Activated naive CD4-positive, alpha-beta T cell treated with anti-CD3 and anti-CD28 coated beads for 36 hours (primary cell): ENCODE data around the gene MAD1L1. TPM values are rescaled to one million over a fixed set of nuclear protein-coding genes. Genes with fewer than 3 reads are reported as not detected.

Source experiments
- CTCF ChIA-PET: fragments of 350-600 bp; sonication (Branson Sonifier 250); formaldehyde crosslinking; loops from one replicate; lab custom pipeline; 2021; ENCODE audit warnings: antibody characterized with exemption; lab: Charles Lee
- DNase-seq: peaks from one replicate; pipeline ENCODE4 v3.0.0-alpha.2; 2020
- H3K27ac Mint-ChIP-seq: one replicate; pipeline ENCODE4 v1.8.0; 2021; ENCODE audit warnings: mild to moderate bottlenecking, mixed read lengths
- H3K27me3 Mint-ChIP-seq: one replicate; pipeline ENCODE4 v1.8.0; 2021; ENCODE audit warnings: low read depth, mixed read lengths
- H3K36me3 Mint-ChIP-seq: one replicate; pipeline ENCODE4 v1.8.0; 2021; ENCODE audit warnings: low read depth, mixed read lengths
- H3K4me1 Mint-ChIP-seq: one replicate; pipeline ENCODE4 v1.8.0; 2021; ENCODE audit warnings: low read depth, mixed read lengths
- H3K4me3 Mint-ChIP-seq: one replicate; pipeline ENCODE4 v1.8.0; 2021; ENCODE audit warnings: mild to moderate bottlenecking, moderate library complexity, mixed read lengths
- H3K9me3 Mint-ChIP-seq: one replicate; pipeline ENCODE4 v1.8.0; 2021; ENCODE audit warnings: mixed read lengths
- intact Hi-C: fragments of 100-400 bp; cut with micrococcal nuclease; formaldehyde crosslinking; loops from one replicate; pipeline ENCODE4 v1.15.1; 2023
- total RNA-seq, 2 experiments: library from RNA; stranded (reverse); gene quantifications; one replicate each; pipeline ENCODE4 v1.2.3, GENCODE V29; 2021

Gene MAD1L1
- 10 to 100 TPM; 37.5 to 40.2 TPM for total RNA-seq

DNA sequence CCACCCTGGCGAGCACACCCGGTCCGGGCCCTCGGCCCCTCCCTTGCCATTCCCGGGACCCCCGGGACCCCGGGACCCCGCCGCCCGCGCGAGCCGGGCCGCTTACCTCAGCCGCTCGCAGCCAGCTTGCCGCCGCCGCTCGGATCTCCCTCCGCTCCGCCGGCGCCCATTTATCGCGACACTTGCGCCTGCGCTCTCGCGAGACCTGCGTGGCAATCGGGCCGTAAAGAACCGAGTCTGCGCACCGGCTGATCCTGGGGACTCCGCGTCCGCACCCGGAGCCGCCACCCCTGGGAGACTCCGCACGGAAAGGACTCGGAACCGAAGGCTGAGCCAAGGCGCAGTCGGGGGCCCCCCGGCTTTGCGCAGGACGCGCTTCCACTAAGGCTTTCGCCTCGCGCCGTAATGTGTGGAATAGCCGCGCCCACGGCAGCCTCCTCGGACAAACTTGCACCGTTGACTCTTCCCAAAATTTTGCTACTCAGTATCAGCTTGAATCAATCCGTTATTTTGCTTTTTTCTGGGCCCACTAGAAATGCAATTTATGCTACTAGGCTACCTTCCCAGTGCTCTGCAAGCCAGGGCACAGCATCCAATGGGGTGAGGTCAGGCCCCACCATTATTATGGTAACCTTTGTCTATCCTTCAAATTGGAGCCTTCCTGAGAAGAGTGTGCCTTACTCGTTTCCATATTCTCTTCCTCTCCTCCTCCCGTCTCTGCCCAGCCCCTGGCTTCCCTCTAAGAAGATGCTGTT lies at the start of gene MAD1L1:
Gene MAD1L1 (minus strand): TSS at position 180 of the 755 bp plus-strand sequence. CDS start 2,812 bp downstream, outside the sequence.
- CTCF ChIA-PET, result no interaction called here
- Mint-ChIP-seq H3K4me3 (peak within 1 kb of the TSS; percentile 88), H3K9me3 (no peaks in the 10 kb centered on the region), H3K36me3 (peaks cover 26% of the 10 kb centered on the region), H3K27me3 (no peaks in the 10 kb centered on the region), H3K27ac (peak within 1 kb of the TSS; percentile 46), H3K4me1 (peaks cover 32% of the 10 kb centered on the region)
- peak; percentile 93 for DNase-seq
- intact Hi-C loops, result loop anchor here (1.0 to 5.0 kb wide), 4 partner anchors 9 to 324 kb away; partner anchors contain the start of genes BRAT1, IQCE, MRM2 and NUDT1

DNA sequence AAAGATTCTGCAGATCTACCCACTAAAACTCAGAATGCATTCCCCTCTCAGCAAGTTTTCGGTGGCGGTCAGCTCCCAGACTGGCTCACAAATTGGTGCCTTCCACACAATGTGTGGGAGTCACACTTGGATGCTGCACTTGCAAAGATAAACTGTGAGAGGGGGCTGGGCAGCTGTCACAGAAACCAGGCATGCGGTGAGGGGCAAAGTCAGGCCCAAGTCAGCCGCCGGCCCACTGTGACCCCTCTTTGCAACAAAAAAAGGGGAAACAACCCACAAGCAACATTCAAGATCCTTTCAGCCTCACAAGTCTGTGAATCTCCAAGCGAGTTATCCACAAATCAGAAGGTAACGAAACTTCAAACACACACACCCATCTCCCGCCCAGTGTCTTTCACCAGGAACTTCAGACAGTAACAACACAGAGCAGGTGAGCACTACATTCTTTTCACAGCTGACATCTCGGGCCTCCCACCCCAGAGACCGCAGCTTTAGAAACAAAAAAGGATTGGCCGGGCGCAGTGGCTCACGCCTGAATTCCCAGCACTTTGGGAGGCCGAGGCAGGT lies 49.5 kb upstream of the MAD1L1 start:
- H3K4me1 Mint-ChIP-seq, result peaks cover 3% of the 10 kb centered on the region
- intact Hi-C loops, result no loop called here
- H3K27ac Mint-ChIP-seq, result no peak overlapping the region
- CTCF ChIA-PET, result interaction anchor here (0.7 kb wide), 1 partner anchor 186 kb away, joined by 3 read pairs; no protein-coding TSS in a partner anchor
- H3K36me3 Mint-ChIP-seq, result no peaks in the 10 kb centered on the region
- H3K27me3 Mint-ChIP-seq, result no peaks in the 10 kb centered on the region
- H3K4me3 Mint-ChIP-seq, result no peak overlapping the region
- no peaks in the 10 kb centered on the region for H3K9me3 Mint-ChIP-seq
- DNase-seq, result no peak

DNA sequence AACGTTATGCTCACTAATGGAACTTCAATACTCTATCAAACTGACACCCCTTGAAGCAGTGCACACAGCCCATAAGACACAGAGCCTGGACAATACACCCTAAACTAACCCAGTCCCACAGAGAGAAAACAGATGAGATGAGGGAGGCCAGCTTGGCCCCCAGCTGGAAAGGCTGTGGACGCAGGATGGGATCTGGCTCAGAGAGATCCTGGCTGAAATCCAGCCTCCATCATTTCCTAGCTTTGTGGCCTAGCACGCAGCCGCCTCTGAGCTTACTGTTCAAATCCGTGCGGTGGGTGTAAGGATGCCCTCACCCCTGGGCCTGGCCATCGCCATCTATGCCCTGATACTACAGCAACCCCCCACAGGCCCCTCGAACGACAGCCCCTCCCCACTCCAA lies 48.8 kb upstream of the MAD1L1 start:
- Mint-ChIP-seq H3K27me3 (no peaks in the 10 kb centered on the region), H3K36me3 (no peaks in the 10 kb centered on the region), H3K4me3 (no peak overlapping the region), H3K4me1 (peaks cover 3% of the 10 kb centered on the region), H3K9me3 (no peaks in the 10 kb centered on the region), H3K27ac (no peak overlapping the region)
- no peak for DNase-seq
- CTCF ChIA-PET, result no interaction called here
- intact Hi-C loops, result no loop called here

DNA sequence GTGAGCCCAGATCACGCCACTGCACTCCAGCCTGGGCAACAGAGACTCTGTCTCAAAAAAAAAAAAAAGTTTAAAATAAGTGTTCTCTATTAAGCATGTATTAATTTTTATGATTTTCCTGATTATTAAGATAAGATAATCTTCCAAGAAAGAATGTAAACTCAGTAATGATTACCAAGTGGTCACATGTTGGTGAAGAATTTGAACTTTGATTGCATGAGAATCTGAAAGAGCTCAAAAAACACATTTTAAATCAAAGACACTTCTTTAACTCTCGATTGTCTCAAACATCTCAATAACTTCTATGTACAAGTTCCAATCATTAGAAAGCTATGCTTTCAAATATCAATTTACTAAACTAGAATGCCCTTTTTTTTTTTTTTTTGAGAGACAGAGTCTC lies 47.7 kb upstream of the MAD1L1 start:
- H3K9me3 Mint-ChIP-seq, result no peaks in the 10 kb centered on the region
- CTCF ChIA-PET, result interaction anchor here (0.7 kb wide), 1 partner anchor 251 kb away, joined by 3 read pairs; no protein-coding TSS in a partner anchor
- peaks cover 3% of the 10 kb centered on the region for H3K4me1 Mint-ChIP-seq
- intact Hi-C loops, result no loop called here
- H3K4me3 Mint-ChIP-seq, result no peak overlapping the region
- DNase-seq, result no peak
- H3K36me3 Mint-ChIP-seq, result no peaks in the 10 kb centered on the region
- no peaks in the 10 kb centered on the region for H3K27me3 Mint-ChIP-seq
- no peak overlapping the region for H3K27ac Mint-ChIP-seq

DNA sequence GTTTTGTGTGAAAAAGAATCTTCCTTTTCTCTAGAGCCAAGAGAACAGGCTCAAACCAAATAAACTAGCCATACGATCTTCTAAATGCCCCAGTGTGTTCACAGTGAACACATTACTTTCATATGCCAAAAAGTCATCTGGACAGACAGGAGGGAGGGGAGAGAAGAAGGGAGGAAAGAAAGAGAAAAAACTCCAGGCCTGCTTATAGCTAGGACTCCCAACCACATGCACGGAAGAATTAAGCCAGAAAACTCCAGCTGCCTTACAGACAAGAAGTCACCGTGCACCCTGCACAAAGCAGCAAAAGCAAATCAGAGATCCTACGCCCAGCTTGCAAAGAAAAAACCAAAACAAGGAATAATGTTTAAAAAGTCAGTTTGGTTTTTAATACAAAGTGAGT lies 47.2 kb upstream of the MAD1L1 start:
- intact Hi-C loops, result no loop called here
- CTCF ChIA-PET, result interaction anchor here (0.7 kb wide), 1 partner anchor 251 kb away, joined by 3 read pairs; no protein-coding TSS in a partner anchor
- Mint-ChIP-seq H3K27me3 (no peaks in the 10 kb centered on the region), H3K4me1 (peaks cover 3% of the 10 kb centered on the region), H3K9me3 (no peaks in the 10 kb centered on the region), H3K4me3 (no peak overlapping the region), H3K36me3 (no peaks in the 10 kb centered on the region), H3K27ac (no peak overlapping the region)
- DNase-seq, result no peak

DNA sequence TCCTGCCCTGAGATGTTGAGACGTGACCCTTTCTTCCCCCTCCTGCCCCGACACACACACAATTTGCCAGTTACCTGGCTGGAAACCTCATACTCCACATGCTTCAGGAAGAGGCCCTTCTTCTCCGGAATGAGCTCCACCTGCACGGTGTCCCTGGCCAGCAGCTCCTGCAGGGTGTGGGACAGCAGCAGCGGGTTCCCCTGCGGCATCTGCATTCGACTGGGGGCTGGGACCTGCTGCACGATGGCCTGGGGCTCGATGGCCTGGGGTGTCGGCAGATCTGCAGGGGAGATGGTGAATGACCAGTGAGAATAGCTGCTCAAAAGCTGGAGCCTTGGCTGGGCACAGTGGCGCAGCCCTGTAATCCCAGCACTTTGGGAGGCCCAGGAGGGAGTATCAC lies 45.3 kb upstream of the MAD1L1 start:
- no peak overlapping the region for H3K27ac Mint-ChIP-seq
- H3K27me3 Mint-ChIP-seq, result no peaks in the 10 kb centered on the region
- H3K36me3 Mint-ChIP-seq, result peaks cover 1% of the 10 kb centered on the region
- no peak for DNase-seq
- peaks cover 3% of the 10 kb centered on the region for H3K4me1 Mint-ChIP-seq
- H3K9me3 Mint-ChIP-seq, result no peaks in the 10 kb centered on the region
- CTCF ChIA-PET, result interaction anchor here (0.6 kb wide), 1 partner anchor 165 kb away, joined by 4 read pairs; no protein-coding TSS in a partner anchor
- intact Hi-C loops, result no loop called here
- no peak overlapping the region for H3K4me3 Mint-ChIP-seq

DNA sequence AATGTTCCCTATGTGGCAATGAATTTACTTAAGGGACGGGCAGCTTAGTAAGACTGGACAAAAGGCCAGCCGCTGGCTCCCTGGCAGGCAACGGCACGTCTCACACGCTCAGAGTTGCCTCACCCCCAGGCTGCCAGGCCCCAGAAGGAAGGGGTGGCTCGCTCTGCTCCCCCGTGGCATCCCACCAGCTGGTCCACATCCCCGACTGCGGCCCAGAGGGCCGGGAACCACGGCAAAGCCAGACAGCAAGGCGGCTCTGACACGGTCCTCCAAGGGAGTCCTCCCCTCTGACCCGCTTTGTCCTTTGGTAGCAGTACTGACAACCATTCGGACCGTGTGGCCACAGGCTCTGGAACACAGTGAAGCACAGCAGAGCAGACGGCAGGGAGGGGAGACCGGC lies 43.4 kb upstream of the MAD1L1 start:
- no peaks in the 10 kb centered on the region for H3K27me3 Mint-ChIP-seq
- no peaks in the 10 kb centered on the region for H3K9me3 Mint-ChIP-seq
- H3K4me3 Mint-ChIP-seq, result no peak overlapping the region
- DNase-seq, result no peak
- CTCF ChIA-PET, result no interaction called here
- H3K36me3 Mint-ChIP-seq, result peaks cover 4% of the 10 kb centered on the region
- peaks cover 3% of the 10 kb centered on the region for H3K4me1 Mint-ChIP-seq
- H3K27ac Mint-ChIP-seq, result no peak overlapping the region
- intact Hi-C loops, result no loop called here

DNA sequence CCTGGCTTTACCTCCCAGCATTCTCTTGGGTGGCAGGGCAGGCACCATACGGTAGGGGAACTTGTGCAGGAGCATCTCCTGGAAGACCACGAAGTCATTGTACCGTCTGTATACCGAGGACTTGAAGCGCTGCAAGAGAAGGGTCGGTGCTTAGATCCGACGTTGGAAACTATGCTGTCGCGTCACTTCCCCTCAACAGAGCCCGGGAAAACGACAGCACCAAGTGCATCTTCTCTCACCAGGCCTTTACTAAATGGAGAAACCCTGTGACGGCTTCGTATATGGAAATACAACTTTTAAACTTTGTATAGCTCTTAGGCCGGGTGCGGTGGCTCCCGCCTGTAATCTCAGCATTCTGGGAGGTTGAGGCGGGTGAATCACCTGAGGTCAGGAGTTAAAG lies 42.4 kb upstream of the MAD1L1 start:
- Mint-ChIP-seq H3K27me3 (no peaks in the 10 kb centered on the region), H3K4me1 (peaks cover 3% of the 10 kb centered on the region), H3K27ac (no peak overlapping the region), H3K4me3 (no peak overlapping the region), H3K9me3 (no peaks in the 10 kb centered on the region), H3K36me3 (peaks cover 4% of the 10 kb centered on the region)
- CTCF ChIA-PET, result no interaction called here
- no peak for DNase-seq
- intact Hi-C loops, result no loop called here

DNA sequence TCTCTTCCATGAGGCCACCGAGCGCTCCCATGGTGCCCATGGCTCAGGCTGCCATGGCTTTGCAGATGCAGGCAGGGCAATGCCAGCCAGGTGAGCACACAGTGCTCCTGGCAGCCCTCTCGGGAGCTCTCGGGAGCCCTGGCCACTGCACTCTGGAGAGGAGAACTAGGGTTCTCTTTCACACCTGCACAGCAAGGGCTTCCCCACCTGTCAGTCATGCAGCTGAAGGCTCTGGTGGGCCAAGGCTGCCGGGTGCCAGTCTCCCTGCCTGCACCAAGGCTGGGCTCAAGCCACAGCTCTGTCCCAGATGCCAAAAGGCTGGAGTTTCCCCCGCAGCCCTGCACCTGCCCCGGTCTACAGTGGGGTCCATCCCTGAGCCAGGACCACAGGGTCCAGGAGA lies 41.9 kb upstream of the MAD1L1 start:
- Mint-ChIP-seq H3K4me3 (no peak overlapping the region), H3K36me3 (peaks cover 4% of the 10 kb centered on the region), H3K4me1 (no peaks in the 10 kb centered on the region), H3K27ac (no peak overlapping the region), H3K27me3 (no peaks in the 10 kb centered on the region), H3K9me3 (no peaks in the 10 kb centered on the region)
- intact Hi-C loops, result no loop called here
- no peak for DNase-seq
- CTCF ChIA-PET, result no interaction called here

DNA sequence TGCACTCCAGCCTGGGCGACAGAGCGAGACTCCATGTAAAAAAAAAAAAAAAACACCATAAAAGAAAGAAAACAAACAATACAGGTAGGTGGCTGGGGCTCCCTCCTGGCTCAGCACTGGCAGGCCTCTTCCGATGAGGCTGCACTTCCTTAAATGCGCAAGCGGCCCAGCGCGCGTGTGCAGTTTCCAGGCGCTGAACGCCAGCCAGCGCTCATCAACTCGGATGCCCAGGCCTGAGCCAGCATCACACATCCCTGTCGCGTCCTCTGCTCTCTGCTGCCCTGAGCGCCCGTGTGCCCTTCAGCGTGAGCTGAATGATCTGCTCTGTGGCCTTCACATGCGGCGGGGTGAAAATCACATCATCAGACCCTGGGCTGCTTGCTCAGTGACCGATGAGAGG lies 41.1 kb upstream of the MAD1L1 start:
- no peak overlapping the region for H3K27ac Mint-ChIP-seq
- H3K4me3 Mint-ChIP-seq, result no peak overlapping the region
- DNase-seq, result no peak
- CTCF ChIA-PET, result no interaction called here
- H3K36me3 Mint-ChIP-seq, result peaks cover 7% of the 10 kb centered on the region
- no peaks in the 10 kb centered on the region for H3K9me3 Mint-ChIP-seq
- intact Hi-C loops, result no loop called here
- H3K4me1 Mint-ChIP-seq, result no peaks in the 10 kb centered on the region
- H3K27me3 Mint-ChIP-seq, result no peaks in the 10 kb centered on the region

DNA sequence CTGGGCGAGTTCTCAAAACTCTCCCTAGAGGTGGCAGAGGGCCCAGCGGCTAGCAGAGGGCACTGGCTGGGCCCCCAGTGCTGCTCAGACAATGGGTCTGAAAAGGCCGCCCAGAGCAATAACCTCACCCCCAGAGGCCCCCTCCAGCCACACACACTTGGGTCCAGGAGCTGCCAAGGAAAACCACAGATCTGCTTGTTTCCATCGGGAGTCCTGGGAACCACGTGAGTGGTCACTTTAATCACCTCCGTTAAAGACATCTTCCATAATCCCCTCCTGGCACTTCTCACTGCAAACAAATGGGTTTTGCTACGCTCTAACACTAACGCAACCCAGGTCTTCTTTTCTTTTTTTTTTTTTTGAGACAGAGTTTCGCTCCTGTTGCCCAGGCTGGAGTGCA lies 39.3 kb upstream of the MAD1L1 start:
- Mint-ChIP-seq H3K36me3 (peaks cover 7% of the 10 kb centered on the region), H3K4me3 (no peak overlapping the region), H3K27ac (no peak overlapping the region), H3K4me1 (no peaks in the 10 kb centered on the region), H3K27me3 (no peaks in the 10 kb centered on the region), H3K9me3 (no peaks in the 10 kb centered on the region)
- no peak for DNase-seq
- intact Hi-C loops, result no loop called here
- CTCF ChIA-PET, result no interaction called here

DNA sequence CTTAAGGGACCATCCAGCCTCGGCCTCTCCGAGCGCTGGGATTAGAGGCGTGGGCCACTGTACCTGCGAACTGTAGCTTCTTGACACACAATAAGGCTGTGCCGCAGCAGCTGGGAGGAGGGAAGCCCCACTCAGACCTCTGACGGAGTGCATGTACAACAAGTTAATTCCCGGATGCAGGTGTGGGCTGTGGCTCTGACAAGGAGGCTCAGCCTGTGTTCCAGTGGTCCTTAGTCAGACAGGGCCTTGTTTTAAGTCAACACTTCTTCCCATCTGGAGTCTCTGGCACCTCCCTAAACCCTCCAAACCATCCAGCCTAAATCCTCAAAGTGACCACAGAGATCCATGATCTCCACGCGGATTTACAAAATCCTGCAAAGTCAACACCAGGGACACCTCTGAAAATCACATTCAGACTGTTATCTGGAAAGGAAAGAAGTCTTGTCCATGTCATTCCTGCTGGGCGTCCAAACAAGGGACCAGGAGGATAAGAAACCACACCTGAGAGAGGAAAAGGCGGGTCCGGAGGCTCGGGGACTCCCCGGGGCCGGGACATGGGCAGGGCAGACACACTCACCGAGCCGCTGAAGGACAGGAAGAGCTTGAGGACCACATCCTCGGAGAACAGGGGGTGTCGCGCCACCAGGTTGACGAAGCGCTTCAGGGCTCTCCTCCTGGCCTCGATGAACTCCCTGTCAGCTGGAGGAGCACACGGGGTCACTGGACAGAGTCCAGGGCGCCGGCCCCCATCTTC lies 38.7 kb upstream of the MAD1L1 start:
- H3K4me3 Mint-ChIP-seq, result no peak overlapping the region

More for the DNA sequence above, 38.7 kb upstream of the MAD1L1 start:
- Mint-ChIP-seq H3K4me1 (no peaks in the 10 kb centered on the region), H3K27me3 (no peaks in the 10 kb centered on the region), H3K36me3 (peaks cover 7% of the 10 kb centered on the region), H3K27ac (no peak overlapping the region), H3K9me3 (no peaks in the 10 kb centered on the region)
- intact Hi-C loops, result no loop called here
- DNase-seq, result no peak
- CTCF ChIA-PET, result no interaction called here
